VCaP (cell line): Measurements from ENCODE around the gene CRIP2.
A peak's percentile ranks its signal among the peaks of the same experiment; 100 is the strongest.

ENCODE experiments used
- H3K27ac ChIP-seq: fragments of 450-650 bp; 2 replicates; pipeline ENCODE4 v1.5.1; 2017
- CTCF ChIP-seq: fragments of 450-650 bp; conservative IDR thresholded peaks from 2 replicates; pipeline ENCODE4 v1.5.1; 2017; ENCODE audit warnings: mild to moderate bottlenecking, moderate library complexity

Gene CRIP2

DNA sequence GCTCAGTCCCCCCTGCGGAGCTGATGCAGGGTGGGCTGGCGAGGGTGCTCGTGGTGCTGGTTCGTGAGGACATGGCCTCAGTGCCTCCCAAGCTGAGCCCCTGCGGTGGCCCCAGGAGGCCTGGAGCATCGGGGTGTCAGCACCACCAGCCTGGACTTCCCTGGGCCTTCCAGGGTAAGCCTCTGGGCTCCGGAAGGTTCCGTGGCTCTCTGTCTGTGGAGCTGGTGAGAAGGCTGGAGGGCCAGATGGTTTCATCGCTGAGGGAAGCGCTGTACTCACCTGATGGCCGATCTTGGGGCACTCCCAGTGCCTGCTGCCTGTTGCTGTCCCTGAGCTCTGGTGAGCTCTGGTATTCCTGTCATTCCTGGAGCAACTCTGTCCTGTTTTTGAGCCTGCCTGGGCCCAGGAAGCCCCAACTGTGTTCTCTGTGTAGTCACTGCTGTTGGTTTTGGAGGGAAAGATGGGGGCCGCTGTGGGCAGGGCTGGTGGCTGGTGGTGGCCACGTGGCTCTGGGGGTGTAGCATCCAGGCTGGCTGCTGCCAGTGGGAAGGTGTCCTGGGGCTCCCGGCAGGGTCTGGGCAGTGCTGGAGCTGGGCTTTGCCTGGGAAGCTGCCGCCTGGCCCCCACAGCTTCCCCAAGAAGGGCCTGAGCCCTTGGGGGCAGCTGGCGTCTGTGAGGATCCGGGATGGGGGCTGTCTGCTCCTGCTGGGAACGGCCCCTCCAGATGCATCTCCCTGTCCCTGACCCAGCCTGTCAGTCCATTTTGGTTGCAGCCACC, 36.7 kb upstream of the CRIP2 start:
- no peak for TF ChIP-seq CTCF
- H3K27ac ChIP-seq = no peak overlapping the region

GRCh38 chr14:105439179-105439578, 35.4 kb upstream of the CRIP2 start:
- no peak for TF ChIP-seq CTCF
- no peak overlapping the region for H3K27ac ChIP-seq

GRCh38 chr14:105439710-105440553, 34.7 kb upstream of the CRIP2 start:
- H3K27ac ChIP-seq = 0 out of 2 replicates have a peak overlapping the region, but pooled peaks have one; percentile 13
- peak; percentile 68 for TF ChIP-seq CTCF

- H3K27ac ChIP-seq = 0 out of 2 replicates have a peak overlapping the region, but pooled peaks have one; percentile 13
- peak; percentile 12; the same call in 1 of the 2 replicates for TF ChIP-seq CTCF
Observed at GRCh38 chr14:105440554-105440900, 34.1 kb upstream of the CRIP2 start.

DNA sequence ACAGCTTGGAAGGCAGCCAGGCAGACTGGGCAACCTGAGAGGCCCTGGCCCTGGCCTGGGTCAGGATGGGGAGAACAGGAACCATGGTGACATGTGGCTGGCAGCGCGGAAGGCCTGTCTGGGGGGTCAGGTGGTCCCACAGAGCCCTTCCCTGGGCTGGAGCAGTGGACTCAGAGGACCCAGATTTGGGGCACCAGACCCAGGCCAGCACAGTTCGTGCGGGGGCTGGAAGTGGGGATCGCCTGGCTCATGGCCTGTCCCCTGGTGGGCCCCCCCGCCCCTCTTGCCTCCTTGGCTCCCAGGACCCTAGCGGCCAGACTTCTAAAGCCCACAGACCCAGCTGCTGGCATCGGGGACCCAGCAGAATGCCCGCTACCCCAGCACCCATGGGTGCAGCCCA, 33.6 kb upstream of the CRIP2 start:
- no peak overlapping the region for H3K27ac ChIP-seq
- TF ChIP-seq CTCF = no peak

GRCh38 chr14:105442125-105442524, 32.5 kb upstream of the CRIP2 start:
- no peak for TF ChIP-seq CTCF
- no peak overlapping the region for H3K27ac ChIP-seq

- no peak overlapping the region for H3K27ac ChIP-seq
- no peak for TF ChIP-seq CTCF
Observed at GRCh38 chr14:105442834-105443233, 31.8 kb upstream of the CRIP2 start.
